ENCODE measurements around the gene SLC9A6.

- TF ChIP-seq CTCF (IDR thresholded peaks at IDR 0.05) (no peak), POLR2A (IDR thresholded peaks at IDR 0.05) (no peak)
These were observed 979 bp upstream of the SLC9A6 start for GRCh38 chrX:135984256-135984655.
